Gastrocnemius medialis (tissue), 4 donors: ENCODE results near the gene AMIGO2.

Source experiments
- CTCF ChIP-seq, 5 experiments: fragments of 450-650 bp in 3 of 5; fragments of 200-600 bp in 2 of 5; sonication (generic) in 2 of 5; IDR thresholded peaks in 4 of 5; conservative IDR thresholded peaks in 1 of 5; 1 replicate in 4 of 5; 2 replicates in 1 of 5; pipeline ENCODE4 v1.5.1; 2016 to 2019; ENCODE audit warnings: antibody characterized with exemption in 5 of 5, mild to moderate bottlenecking in 3 of 5, moderate library complexity in 3 of 5
- POLR2A ChIP-seq, 2 donors: fragments of 450-650 bp; IDR thresholded peaks; one replicate each; pipeline ENCODE4 v1.6.1; 2017; ENCODE audit warnings: antibody characterized with exemption in 2 of 2, mild to moderate bottlenecking in 2 of 2, moderate library complexity in 2 of 2

GRCh38 chr12:47053961-47054360, 25.8 kb downstream of the AMIGO2 start:
- no peak for TF ChIP-seq POLR2A (IDR thresholded peaks at IDR 0.05)
- no peak for TF ChIP-seq CTCF (IDR thresholded peaks at IDR 0.05 in 4 of 5, conservative IDR thresholded peaks at IDR 0.05 in 1 of 5)
